A673 (cell line): ENCODE results near the gene CLDN3.

Experiments used
- EZH2 ChIP-seq: fragments of 200-600 bp; sonication (generic); IDR thresholded peaks from 2 replicates; pipeline ENCODE4 v1.6.1; 2017; ENCODE audit warnings: borderline replicate concordance, low read depth, mild to moderate bottlenecking, mixed read lengths, antibody characterized with exemption, low read length; ENCODE audit not compliant: poor library complexity, severe bottlenecking
- TF ChIP-seq, protein P1 (sequence below): fragments of 300-800, 200-600 bp; sonication (generic); conservative IDR thresholded peaks from 2 replicates; pipeline ENCODE4 v1.5.1; 2017; ENCODE audit warnings: low read depth, mild to moderate bottlenecking, antibody characterized with exemption, low read length, moderate library complexity, mixed read lengths

DNA sequence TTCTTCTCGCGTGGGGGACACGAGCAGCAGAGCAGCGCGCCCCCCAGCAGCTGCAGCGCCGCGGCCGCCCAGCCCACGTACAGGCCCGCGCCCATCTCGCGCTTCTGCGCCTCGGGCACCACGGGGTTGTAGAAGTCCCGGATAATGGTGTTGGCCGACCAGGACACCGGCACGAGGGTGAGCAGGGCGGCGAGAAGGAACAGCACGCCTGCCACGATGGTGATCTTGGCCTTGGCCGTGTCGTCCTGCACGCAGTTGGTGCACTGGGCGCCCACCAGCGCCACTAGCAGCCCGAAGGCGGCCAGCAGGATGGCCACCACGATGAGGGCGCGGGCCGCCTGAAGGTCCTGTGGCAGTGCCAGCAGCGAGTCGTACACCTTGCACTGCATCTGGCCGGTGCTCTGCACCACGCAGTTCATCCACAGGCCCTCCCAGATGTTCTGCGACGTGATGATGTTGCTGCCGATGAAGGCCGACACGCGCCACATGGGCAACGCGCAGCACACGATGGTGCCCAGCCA lies 529 bp downstream of the CLDN3 start:
- TF ChIP-seq EZH2 = no peak
- TF ChIP-seq, protein P1, sequence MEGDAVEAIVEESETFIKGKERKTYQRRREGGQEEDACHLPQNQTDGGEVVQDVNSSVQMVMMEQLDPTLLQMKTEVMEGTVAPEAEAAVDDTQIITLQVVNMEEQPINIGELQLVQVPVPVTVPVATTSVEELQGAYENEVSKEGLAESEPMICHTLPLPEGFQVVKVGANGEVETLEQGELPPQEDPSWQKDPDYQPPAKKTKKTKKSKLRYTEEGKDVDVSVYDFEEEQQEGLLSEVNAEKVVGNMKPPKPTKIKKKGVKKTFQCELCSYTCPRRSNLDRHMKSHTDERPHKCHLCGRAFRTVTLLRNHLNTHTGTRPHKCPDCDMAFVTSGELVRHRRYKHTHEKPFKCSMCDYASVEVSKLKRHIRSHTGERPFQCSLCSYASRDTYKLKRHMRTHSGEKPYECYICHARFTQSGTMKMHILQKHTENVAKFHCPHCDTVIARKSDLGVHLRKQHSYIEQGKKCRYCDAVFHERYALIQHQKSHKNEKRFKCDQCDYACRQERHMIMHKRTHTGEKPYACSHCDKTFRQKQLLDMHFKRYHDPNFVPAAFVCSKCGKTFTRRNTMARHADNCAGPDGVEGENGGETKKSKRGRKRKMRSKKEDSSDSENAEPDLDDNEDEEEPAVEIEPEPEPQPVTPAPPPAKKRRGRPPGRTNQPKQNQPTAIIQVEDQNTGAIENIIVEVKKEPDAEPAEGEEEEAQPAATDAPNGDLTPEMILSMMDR = no peak
